GM12878 (cell line): Measurements from ENCODE around the gene ARHGEF38. TPM values are rescaled to one million over a fixed set of nuclear protein-coding genes. Genes with fewer than 3 reads are reported as not detected.
"Not testable (repeated sequence)": the region's sequence is repeated elsewhere in the genome, so short reads cannot be mapped to it uniquely, and the experiment has no call there.

Experiments
- ATAC-seq: fragments of 200-7000 bp; cut with Tn5 transposase; 3 replicates; pipeline ENCODE4 v1.9.1; 2020; ENCODE audit warnings: mild to moderate bottlenecking, moderate library complexity
- BruUV-seq: library from RNA; stranded (reverse); fragments of 400-500 nt; replicated peaks from 2 replicates; lab custom pipeline; 2021; lab: Mats Ljungman, UMichigan
- CTCF ChIA-PET: fragments of 300-600 bp; sonication (Branson Sonifier 250); formaldehyde crosslinking; extraction: SDS; loops from one replicate; lab custom pipeline; 2021; ENCODE audit warnings: inconsistent platforms; lab: Yijun Ruan, JAX
- POLR2A ChIA-PET: fragments of 350-600 bp; formaldehyde crosslinking; extraction: SDS; loops from one replicate; lab custom pipeline; 2021; ENCODE audit warnings: inconsistent platforms; lab: Charles Lee
- RAD21 ChIA-PET: fragments of 300-600 bp; sonication (Branson Sonifier 250); formaldehyde crosslinking; loops from one replicate; lab custom pipeline; 2023; ENCODE audit warnings: antibody characterized with exemption; ENCODE audit not compliant: unreplicated experiment; lab: Charles Lee
- SMC1A ChIA-PET: fragments of 300-600 bp; sonication (Branson Sonifier 250); formaldehyde crosslinking; loops from one replicate; lab custom pipeline; 2023; ENCODE audit not compliant: unreplicated experiment, uncharacterized antibody; lab: Charles Lee
- DNase-seq: peaks from one replicate; pipeline ENCODE4 v3.0.0-alpha.2; 2011; ENCODE audit warnings: low read depth, low spot score
- FAIRE-seq: peaks from 3 replicates; lab custom pipeline; 2011; peaks lifted over from hg19 to GRCh38; lab: Jason Lieb, UNC
- H2AFZ ChIP-seq: 2 replicates; pipeline ENCODE4 v1.6.0; 2011; ENCODE audit warnings: low read depth, low read length, control low read depth; ENCODE audit not compliant: control insufficient read depth
- H3K27ac ChIP-seq: 2 replicates; pipeline ENCODE4 v1.5.1; 2011; ENCODE audit warnings: control low read depth; ENCODE audit not compliant: control insufficient read depth, insufficient read depth
- H3K27me3 ChIP-seq, 2 experiments: replicated peaks in 1 of 2; 2 replicates each; pipeline versions ENCODE4 v1.6.0 to v1.6.1; 2011; ENCODE audit warnings: low read length in 1 of 2; ENCODE audit not compliant: control insufficient read depth in 2 of 2, insufficient read depth in 2 of 2
- H3K36me3 ChIP-seq, 2 experiments: 2 replicates each; pipeline ENCODE4 v1.5.1; 2011; ENCODE audit warnings: low read length in 1 of 2; ENCODE audit not compliant: control insufficient read depth in 2 of 2, insufficient read depth in 2 of 2
- H3K4me1 ChIP-seq: 2 replicates; pipeline ENCODE4 v1.6.1; 2011; ENCODE audit warnings: mild to moderate bottlenecking, low read length, moderate library complexity, mixed read lengths; ENCODE audit not compliant: control insufficient read depth, insufficient read depth
- H3K4me2 ChIP-seq: 2 replicates; pipeline ENCODE4 v1.6.0; 2011; ENCODE audit warnings: control low read depth; ENCODE audit not compliant: control insufficient read depth, insufficient read depth
- H3K4me3 ChIP-seq: fragments of 200-600 bp; sonication (generic); 2 replicates; pipeline ENCODE4 v1.5.1; 2016
- H3K79me2 ChIP-seq: 2 replicates; pipeline ENCODE4 v1.6.0; 2011; ENCODE audit warnings: low read length; ENCODE audit not compliant: control insufficient read depth, insufficient read depth
- H3K9ac ChIP-seq: 2 replicates; pipeline ENCODE4 v1.8.0; 2011; ENCODE audit warnings: low read length, control low read depth, mixed read lengths; ENCODE audit not compliant: control insufficient read depth, insufficient read depth
- H3K9me3 ChIP-seq: replicated peaks from 3 replicates; pipeline ENCODE4 v1.5.1; 2011; ENCODE audit warnings: mild to moderate bottlenecking, low read length; ENCODE audit not compliant: control insufficient read depth, insufficient read depth
- H4K20me1 ChIP-seq: 2 replicates; pipeline ENCODE4 v1.6.0; 2011; ENCODE audit not compliant: control insufficient read depth, insufficient read depth
- CREM ChIP-seq: IDR thresholded peaks from 2 replicates; pipeline ENCODE4 v1.6.1; 2014; ENCODE audit warnings: antibody characterized with exemption, low read depth
- ETV6 ChIP-seq, 2 experiments: fragments of 450-650 bp in 1 of 2; IDR thresholded peaks in 1 of 2; conservative IDR thresholded peaks in 1 of 2; 2 replicates each; pipeline ENCODE4 v1.6.1; 2014; ENCODE audit warnings: antibody characterized with exemption in 1 of 2, borderline replicate concordance in 1 of 2, low read depth in 1 of 2, mild to moderate bottlenecking in 1 of 2, moderate library complexity in 1 of 2
- FOS ChIP-seq: IDR thresholded peaks from 3 replicates; pipeline ENCODE4 v1.6.1; 2011; ENCODE audit warnings: borderline replicate concordance; ENCODE audit not compliant: insufficient read length; ENCODE audit errors: extremely low read depth
- HDAC6 ChIP-seq: fragments of 200-600 bp; sonication (generic); IDR thresholded peaks from one replicate; pipeline ENCODE4 v1.8.0; 2017; ENCODE audit warnings: antibody characterized with exemption; ENCODE audit not compliant: unreplicated experiment
- JUNB ChIP-seq: IDR thresholded peaks from 2 replicates; pipeline ENCODE4 v1.6.1; 2016; ENCODE audit warnings: antibody characterized with exemption, mild to moderate bottlenecking
- KAT2A ChIP-seq: conservative IDR thresholded peaks from 2 replicates; pipeline ENCODE4 v1.6.1; 2011; ENCODE audit warnings: low read depth, low read length; ENCODE audit not compliant: control insufficient read depth
- MTA3 ChIP-seq: IDR thresholded peaks from 2 replicates; pipeline ENCODE4 v1.6.1; 2012; ENCODE audit warnings: low read length, inconsistent platforms, borderline replicate concordance
- POLR2AphosphoS2 ChIP-seq: IDR thresholded peaks from 2 replicates; pipeline ENCODE4 v1.6.1; 2011; ENCODE audit warnings: low read depth, mild to moderate bottlenecking, low read length, improper control_type of control experiment, moderate library complexity
- SUPT20H ChIP-seq: IDR thresholded peaks from 2 replicates; pipeline ENCODE4 v1.6.1; 2011; ENCODE audit warnings: low read depth, mild to moderate bottlenecking, low read length, moderate library complexity, borderline replicate concordance; ENCODE audit not compliant: control insufficient read depth
- TARDBP ChIP-seq: IDR thresholded peaks from 2 replicates; pipeline ENCODE4 v1.6.1; 2016; ENCODE audit warnings: borderline replicate concordance
- TCF3 ChIP-seq: IDR thresholded peaks from 2 replicates; pipeline ENCODE4 v1.6.1; 2012; ENCODE audit warnings: low read depth, mild to moderate bottlenecking, low read length, borderline replicate concordance; ENCODE audit not compliant: insufficient read depth
- WGBS: methylation state at CpG from one replicate; pipeline ENCODE4 v1.1.6; 2016; ENCODE audit warnings: low lambda C conversion rate; ENCODE audit not compliant: insufficient replicate concordance, insufficient coverage; ENCODE audit errors: missing lambda C conversion rate; 5-methylcytosine and 5-hydroxymethylcytosine counted together
- in situ Hi-C: fragments of 300-500 bp; cut with MboI; formaldehyde crosslinking; loops from 9 replicates; pipeline ENCODE4 v1.14.3; 2018; ENCODE audit warnings: mixed read lengths
- intact Hi-C: fragments of 100-400 bp; cut with micrococcal nuclease; formaldehyde crosslinking; loops from one replicate; pipeline ENCODE4 v1.14.2; 2022; ENCODE audit not compliant: unreplicated experiment
- polyA plus RNA-seq, 11 experiments: library from polyadenylated mRNA; depleted of rRNA in 4 of 11; unstranded in 6 of 11; stranded (reverse) in 5 of 11; fragments of >200 nt; fragmentation: Nextera tagmentation in 4 of 11; fragmentation: Illumina TruSeq in 1 of 11; extraction: Ambion mirVana in 4 of 11; extraction: Trizol in 1 of 11; gene quantifications; 1 replicate in 1 of 11; 2 replicates in 10 of 11; pipeline versions ENCODE4 v1.2.1 to v1.2.3, GENCODE V29; 2011 to 2016; ENCODE audit warnings: inconsistent platforms in 2 of 11, missing spikeins in 2 of 11, low read depth in 1 of 11
- total RNA-seq, 4 experiments: library from RNA; depleted of rRNA in 3 of 4; stranded (reverse); fragments of >200 nt in 3 of 4; fragmentation: Illumina TruSeq in 1 of 4; extraction: Trizol in 1 of 4; gene quantifications; 2 replicates each; pipeline versions ENCODE4 v1.2.1 to v1.2.3, GENCODE V29; 2013 to 2021
- TF ChIP-seq, protein P1 (sequence below): IDR thresholded peaks from 2 replicates; pipeline ENCODE4 v1.6.1; 2011; ENCODE audit warnings: borderline replicate concordance, low read depth, mild to moderate bottlenecking, moderate library complexity, low read length; ENCODE audit not compliant: insufficient read depth, poor library complexity, severe bottlenecking

The ARHGEF38 gene
- total and polyA plus RNA-seq, 10 of the 15 experiments (the other 5 are each of a cell fraction or from before 2014, with no cell fraction given), result 0.01 to 1.1 (median 0.09) TPM; not detected in 2

DNA sequence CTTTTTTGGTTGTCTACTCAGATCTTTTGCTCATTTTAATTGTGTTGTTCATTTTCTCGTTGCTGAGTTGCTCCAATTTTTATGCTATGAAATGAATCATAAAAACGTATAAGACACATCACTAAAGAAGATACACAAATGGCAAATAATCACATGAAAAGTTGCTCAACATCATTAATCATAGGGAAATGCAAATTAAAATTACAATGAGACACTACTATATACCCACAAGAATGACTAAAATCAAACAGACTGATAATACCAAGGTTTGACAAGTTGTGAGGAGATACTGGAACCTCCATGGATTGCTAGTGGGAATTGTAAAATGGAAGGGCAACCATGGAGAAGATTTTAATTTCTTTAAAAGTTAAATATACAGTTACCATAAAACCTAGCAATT is 173.2 kb downstream of the ARHGEF38 start:
- Histone ChIP-seq H2AFZ (no peak overlapping the region), H3K4me3 (no peak overlapping the region), H3K27ac (no peak overlapping the region), H4K20me1 (no peaks in the 10 kb centered on the region), H3K79me2 (no peaks in the 10 kb centered on the region), H3K4me2 (no peak overlapping the region), H3K9ac (no peak overlapping the region), H3K4me1 (no peaks in the 10 kb centered on the region), H3K9me3 (peaks cover 2% of the 10 kb centered on the region; the same call in 2 of the 3 replicates), H3K36me3 (peaks cover 0 to 3% of the 10 kb centered on the region in 2 experiments; a peak in 1 of 4 replicates), H3K27me3 (no peaks in the 10 kb centered on the region)
- ChIA-PET CTCF (no interaction called here), POLR2A (no interaction called here), SMC1A (no interaction called here), RAD21 (no interaction called here)
- no TSS peak for BruUV-seq
- intact Hi-C loops, result no loop called here
- no peak for ATAC-seq
- no peak for FAIRE-seq
- TF ChIP-seq CREM (no peak), HDAC6 (no peak), ETV6 (conservative IDR thresholded peaks at IDR 0.05 in 1 of 2, IDR thresholded peaks at IDR 0.05 in 1 of 2; ENCODE audit: borderline replicate concordance in 1 of 2, low read depth in 1 of 2) (no peak), TARDBP (no peak), KAT2A (no peak), FOS (no peak), JUNB (no peak), SUPT20H (no peak), POLR2AphosphoS2 (no peak), TCF3 (no peak), MTA3 (no peak)
- TF ChIP-seq, protein P1, sequence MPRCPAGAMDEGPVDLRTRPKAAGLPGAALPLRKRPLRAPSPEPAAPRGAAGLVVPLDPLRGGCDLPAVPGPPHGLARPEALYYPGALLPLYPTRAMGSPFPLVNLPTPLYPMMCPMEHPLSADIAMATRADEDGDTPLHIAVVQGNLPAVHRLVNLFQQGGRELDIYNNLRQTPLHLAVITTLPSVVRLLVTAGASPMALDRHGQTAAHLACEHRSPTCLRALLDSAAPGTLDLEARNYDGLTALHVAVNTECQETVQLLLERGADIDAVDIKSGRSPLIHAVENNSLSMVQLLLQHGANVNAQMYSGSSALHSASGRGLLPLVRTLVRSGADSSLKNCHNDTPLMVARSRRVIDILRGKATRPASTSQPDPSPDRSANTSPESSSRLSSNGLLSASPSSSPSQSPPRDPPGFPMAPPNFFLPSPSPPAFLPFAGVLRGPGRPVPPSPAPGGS, result no peak
- in situ Hi-C loops, result no loop called here
- DNase-seq, result no peak
- WGBS, result 80% methylated on average over 2 of the region's 2 CpGs

DNA sequence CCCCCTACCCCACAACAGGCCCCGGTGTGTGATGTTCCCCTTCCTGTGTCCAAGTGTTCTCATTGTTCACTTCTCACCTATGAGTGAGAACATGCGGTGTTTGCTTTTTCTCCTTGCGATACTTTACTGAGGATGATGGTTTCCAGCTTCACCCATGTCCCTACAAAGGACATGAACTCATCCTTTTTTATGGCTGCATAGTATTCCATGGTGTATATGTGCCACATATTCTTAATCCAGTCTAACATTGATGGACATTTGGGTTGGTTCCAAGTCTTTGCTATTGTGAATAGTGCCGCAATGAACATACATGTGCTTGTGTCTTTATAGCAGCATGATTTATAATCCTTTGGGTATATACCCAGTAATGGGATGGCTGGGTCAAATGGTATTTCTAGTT is 177.5 kb downstream of the ARHGEF38 start:
- intact Hi-C loops, H3K4me1 ChIP-seq, H3K27ac ChIP-seq, DNase-seq, in situ Hi-C loops, H3K27me3 ChIP-seq, H3K36me3 ChIP-seq, RAD21 ChIA-PET, H2AFZ ChIP-seq, FAIRE-seq, SMC1A ChIA-PET, H3K4me2 ChIP-seq, H3K9ac ChIP-seq, POLR2A ChIA-PET, H3K4me3 ChIP-seq, H3K9me3 ChIP-seq, CTCF ChIA-PET, ATAC-seq, H3K79me2 ChIP-seq, BruUV-seq, H4K20me1 ChIP-seq: not testable (repeated sequence)
- WGBS, result 99% methylated on average over 4 of the region's 4 CpGs
